HepG2 (cell line): Measurements from ENCODE around the gene WDR27.

ENCODE experiments used
- CBX2 ChIP-seq, 2 experiments: fragments of 200-600 bp in 1 of 2; sonication (generic); formaldehyde crosslinking in 1 of 2; IDR thresholded peaks; 2 replicates each; pipeline versions ENCODE4 v1.7.0 to v1.8.1; 2018 to 2022; ENCODE audit warnings: low read depth in 2 of 2, low read length in 1 of 2, mild to moderate bottlenecking in 1 of 2, missing genetic modification reagents in 1 of 2
- HOXA5 ChIP-seq: sonication (generic); formaldehyde crosslinking; IDR thresholded peaks from 2 replicates; pipeline ENCODE4 v1.4.0; 2020; ENCODE audit warnings: missing genetic modification reagents
- RBAK ChIP-seq: sonication (generic); formaldehyde crosslinking; IDR thresholded peaks from 2 replicates; pipeline ENCODE4 v1.5.1; 2020; ENCODE audit warnings: mild to moderate bottlenecking, missing genetic modification reagents
- SMARCC2 ChIP-seq: fragments of 450-650 bp; IDR thresholded peaks from 2 replicates; pipeline ENCODE4 v1.6.1; 2017; ENCODE audit warnings: antibody characterized with exemption, mild to moderate bottlenecking
- TBL1XR1 ChIP-seq: fragments of 150-350 bp; IDR thresholded peaks from 2 replicates; pipeline ENCODE4 v1.6.1; 2014; ENCODE audit warnings: borderline replicate concordance, low read length; ENCODE audit not compliant: partially characterized antibody
- ZBTB49 ChIP-seq: sonication (generic); formaldehyde crosslinking; IDR thresholded peaks from 2 replicates; pipeline ENCODE4 v1.4.0; 2020; ENCODE audit warnings: missing genetic modification reagents, borderline replicate concordance
- ZNF232 ChIP-seq: sonication (generic); formaldehyde crosslinking; IDR thresholded peaks from 2 replicates; pipeline ENCODE4 v1.4.0; 2020; ENCODE audit warnings: missing genetic modification reagents, borderline replicate concordance

- TF ChIP-seq HOXA5 (CRISPR knock-in tag), result no peak
- TF ChIP-seq RBAK, result no peak
- no peak for TF ChIP-seq TBL1XR1
- no peak for TF ChIP-seq CBX2 (IDR thresholded peaks at IDR 0.05; ENCODE audit: low read depth, low read length)
- no peak for TF ChIP-seq CBX2 (CRISPR knock-in tag; IDR thresholded peaks at IDR 0.05; ENCODE audit: low read depth)
- TF ChIP-seq ZNF232 (CRISPR knock-in tag), result no peak
- no peak for TF ChIP-seq ZBTB49 (CRISPR knock-in tag)
- TF ChIP-seq SMARCC2, result no peak
Observed at GRCh38 chr6:169618526-169619490, 83.0 kb downstream of the WDR27 start.
